Common myeloid progenitor, CD34-positive (primary cell): Measurements from ENCODE around the gene MAP3K14.

Experiments
- CTCF ChIA-PET: fragments of 350-600 bp; sonication (Branson Sonifier 250); formaldehyde crosslinking; loops from one replicate; lab custom pipeline; 2021; ENCODE audit warnings: antibody characterized with exemption; lab: Charles Lee
- POLR2A ChIA-PET: fragments of 350-600 bp; sonication (Branson Sonifier 250); formaldehyde crosslinking; loops from one replicate; lab custom pipeline; 2021; ENCODE audit warnings: antibody characterized with exemption; lab: Charles Lee
- DNase-seq, 3 donors: peaks; one replicate each; pipeline versions ENCODE4 v3.0.0 to v3.0.0-alpha.2; 2013
- H3K27ac ChIP-seq, 2 experiments: 1 replicate in 1 of 2; 2 replicates in 1 of 2; pipeline ENCODE4 v1.7.0; 2013; ENCODE audit warnings: inconsistent platforms in 2 of 2, low read length in 2 of 2, mild to moderate bottlenecking in 2 of 2, low read depth in 1 of 2, moderate library complexity in 1 of 2; ENCODE audit not compliant: severe bottlenecking in 2 of 2, insufficient read depth in 1 of 2, poor library complexity in 1 of 2
- H3K27me3 ChIP-seq, 5 experiments: replicated peaks in 2 of 5; 1 replicate in 3 of 5; 2 replicates in 2 of 5; pipeline versions ENCODE4 v1.6.1 to v1.7.0; 2013; ENCODE audit warnings: low read length in 4 of 5, mild to moderate bottlenecking in 2 of 5, moderate library complexity in 2 of 5, inconsistent platforms in 1 of 5; ENCODE audit not compliant: insufficient read depth in 5 of 5, control insufficient read depth in 4 of 5
- H3K36me3 ChIP-seq, 4 experiments: 1 replicate in 2 of 4; 2 replicates in 2 of 4; pipeline versions ENCODE4 v1.6.1 to v1.7.0; 2013; ENCODE audit warnings: low read length in 3 of 4, control low read depth in 1 of 4, mild to moderate bottlenecking in 1 of 4; ENCODE audit not compliant: control insufficient read depth in 4 of 4, insufficient read depth in 4 of 4
- H3K4me1 ChIP-seq, 4 experiments: 1 replicate in 3 of 4; 2 replicates in 1 of 4; pipeline versions ENCODE4 v1.6.1 to v1.7.1; 2013; ENCODE audit warnings: low read length in 3 of 4, mild to moderate bottlenecking in 3 of 4, control low read depth in 1 of 4, inconsistent platforms in 1 of 4, moderate library complexity in 1 of 4; ENCODE audit not compliant: control insufficient read depth in 4 of 4, insufficient read depth in 4 of 4; ENCODE audit errors: control extremely low read depth in 1 of 4
- H3K4me3 ChIP-seq, 7 experiments: 1 replicate in 4 of 7; 2 replicates in 3 of 7; pipeline versions ENCODE4 v1.5.1 to v1.7.0; 2013; ENCODE audit warnings: mild to moderate bottlenecking in 7 of 7, low read length in 6 of 7, moderate library complexity in 6 of 7, inconsistent platforms in 2 of 7, low read depth in 2 of 7, control low read depth in 1 of 7; ENCODE audit not compliant: insufficient read depth in 4 of 7, control insufficient read depth in 1 of 7; ENCODE audit errors: extremely low read depth in 1 of 7
- H3K9me3 ChIP-seq, 5 experiments: 1 replicate in 4 of 5; 2 replicates in 1 of 5; pipeline versions ENCODE4 v1.6.1 to v1.7.1; 2013; ENCODE audit warnings: low read length in 4 of 5, mild to moderate bottlenecking in 2 of 5, inconsistent platforms in 1 of 5, low read depth in 1 of 5, moderate library complexity in 1 of 5; ENCODE audit not compliant: control insufficient read depth in 4 of 5, insufficient read depth in 2 of 5; ENCODE audit errors: control extremely low read depth in 1 of 5
- WGBS: methylation state at CpG from one replicate; pipeline ENCODE4 v1.1.5; 2013; ENCODE audit not compliant: insufficient coverage; 5-methylcytosine and 5-hydroxymethylcytosine counted together

The MAP3K14 gene

GRCh38 chr17:45298546-45299285 lies 18.1 kb downstream of the MAP3K14 start:
- Histone ChIP-seq H3K27me3 (no peaks in the 10 kb centered on the region), H3K9me3 (no peaks in the 10 kb centered on the region), H3K4me3 (no peak overlapping the region), H3K4me1 (peaks cover 23 to 80% (median 56%) of the 10 kb centered on the region in 4 experiments), H3K36me3 (peaks cover 2 to 3% (median 3%) of the 10 kb centered on the region in 4 experiments), H3K27ac (no peak overlapping the region)
- WGBS, result 95% methylated on average over 7 of the region's 8 CpGs
- CTCF ChIA-PET, result interaction anchor here (0.6 to 2.6 kb wide), 5 partner anchors 13 to 86 kb away, joined by 3 to 12 read pairs (median 3); no protein-coding TSS in a partner anchor
- POLR2A ChIA-PET, result no interaction called here
- DNase-seq, result no peak

DNA sequence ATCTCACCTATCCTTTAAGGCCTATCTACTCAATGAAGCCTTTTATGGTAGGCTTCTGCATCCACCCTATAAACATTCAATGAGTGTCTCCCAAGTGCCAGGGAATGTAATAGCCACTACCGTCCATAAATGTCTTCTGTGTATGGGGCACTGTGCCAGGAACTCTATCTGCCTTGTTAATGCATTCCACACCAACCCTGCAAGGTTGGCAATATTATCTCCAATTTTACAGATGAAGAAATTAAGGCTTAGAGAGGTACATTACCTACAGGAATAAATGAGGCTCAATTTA lies 20.0 kb downstream of the MAP3K14 start:
- ChIA-PET CTCF (interaction anchor here (0.6 to 5.6 kb wide), 3 partner anchors 10 to 142 kb away, joined by 3 to 28 read pairs (median 18); no protein-coding TSS in a partner anchor), POLR2A (no interaction called here)

DNA sequence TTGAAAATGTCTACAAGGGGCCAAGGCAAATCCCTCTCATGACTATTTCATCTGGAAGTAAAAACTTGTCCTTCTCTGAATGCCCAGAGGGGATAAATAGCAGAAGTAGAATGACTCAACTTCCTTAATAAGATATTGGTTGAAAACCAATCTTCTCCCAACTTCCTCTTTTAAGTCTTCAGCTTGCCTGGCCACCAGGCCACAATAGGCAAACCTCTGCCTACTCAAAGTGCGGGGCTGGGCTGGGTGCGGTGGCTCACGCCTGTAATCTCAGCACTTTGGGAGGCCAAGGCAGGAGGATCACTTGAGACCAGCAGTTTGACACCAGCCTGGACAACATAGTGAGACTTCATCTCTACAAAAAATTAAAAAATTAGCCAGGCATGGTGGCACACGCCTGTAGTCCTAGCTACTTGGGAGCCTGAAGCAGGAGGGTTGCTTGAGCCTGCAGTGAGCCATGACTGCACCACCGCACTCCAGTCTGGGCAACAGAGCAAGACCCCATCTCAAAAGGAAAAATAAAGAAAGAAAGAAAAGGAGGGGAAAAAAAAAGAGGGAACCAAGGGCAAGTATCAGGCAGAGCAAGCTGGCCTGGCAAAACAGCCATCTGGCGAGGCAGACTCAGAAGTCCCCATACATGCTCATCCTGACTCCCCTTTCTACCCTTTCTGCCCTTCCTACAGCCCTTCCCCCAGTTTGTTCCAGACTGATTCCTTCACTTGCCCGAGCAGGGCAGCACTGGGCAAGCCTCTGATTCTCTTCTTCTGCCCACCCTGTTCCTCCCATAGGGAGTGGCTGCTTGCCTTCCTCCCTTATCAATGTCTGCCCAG lies 20.6 kb downstream of the MAP3K14 start:
- H3K4me3 ChIP-seq, result peak overlapping the region in 3 of 7 experiments; percentile 2 to 57 (median 35)
- H3K36me3 ChIP-seq, result peaks cover 2 to 10% (median 3%) of the 10 kb centered on the region in 4 experiments
- no peak overlapping the region for H3K27ac ChIP-seq
- H3K4me1 ChIP-seq, result peaks cover 16 to 91% (median 67%) of the 10 kb centered on the region in 4 experiments
- DNase-seq, result peak; percentile 86 to 97 (median 94)
- no peaks in the 10 kb centered on the region for H3K9me3 ChIP-seq
- POLR2A ChIA-PET, result interaction anchor here (1.2 kb wide), 1 partner anchor 15 kb away, joined by 5 read pairs; no protein-coding TSS in a partner anchor
- WGBS, result 69% methylated on average over 5 of the region's 7 CpGs
- CTCF ChIA-PET, result interaction anchor here (0.6 to 5.6 kb wide), 13 partner anchors 8 to 141 kb away, joined by 3 to 28 read pairs (median 4); no protein-coding TSS in a partner anchor
- no peaks in the 10 kb centered on the region for H3K27me3 ChIP-seq

More for the DNA sequence above, 20.0 kb downstream of the MAP3K14 start:
- Histone ChIP-seq H3K4me3 (no peak overlapping the region), H3K9me3 (no peaks in the 10 kb centered on the region), H3K27ac (no peak overlapping the region), H3K36me3 (peaks cover 2 to 9% (median 3%) of the 10 kb centered on the region in 4 experiments), H3K27me3 (no peaks in the 10 kb centered on the region), H3K4me1 (peaks cover 16 to 85% (median 61%) of the 10 kb centered on the region in 4 experiments)
- DNase-seq, result no peak
- 100% methylated on average over 1 of the region's 1 CpG for WGBS

- no peaks in the 10 kb centered on the region for H3K27me3 ChIP-seq
- H3K9me3 ChIP-seq, result no peaks in the 10 kb centered on the region
- H3K4me1 ChIP-seq, result peaks cover 17 to 89% (median 63%) of the 10 kb centered on the region in 4 experiments
- WGBS, result 88% methylated on average over 2 of the region's 3 CpGs
- no peak for DNase-seq
- H3K36me3 ChIP-seq, result peaks cover 2 to 27% (median 14%) of the 10 kb centered on the region in 4 experiments
- ChIA-PET POLR2A (no interaction called here), CTCF (interaction anchor here (1.2 to 5.6 kb wide), 13 partner anchors 10 to 98 kb away, joined by 3 to 28 read pairs (median 4); no protein-coding TSS in a partner anchor)
- no peak overlapping the region for H3K27ac ChIP-seq
- H3K4me3 ChIP-seq, result no peak overlapping the region
Observed at GRCh38 chr17:45294506-45294905, 22.3 kb downstream of the MAP3K14 start.

GRCh38 chr17:45293413-45294211 lies 23.2 kb downstream of the MAP3K14 start:
- H3K27me3 ChIP-seq, result no peaks in the 10 kb centered on the region
- H3K36me3 ChIP-seq, result peaks cover 9 to 35% (median 21%) of the 10 kb centered on the region in 4 experiments
- DNase-seq, result peak in 2 of 3 donors; percentile 42 to 59
- ChIA-PET POLR2A (no interaction called here), CTCF (interaction anchor here (0.9 to 5.6 kb wide), 13 partner anchors 9 to 94 kb away, joined by 3 to 28 read pairs (median 4); no protein-coding TSS in a partner anchor)
- H3K4me3 ChIP-seq, result no peak overlapping the region
- WGBS, result 74% methylated on average over 6 of the region's 10 CpGs
- peaks cover 17 to 82% (median 55%) of the 10 kb centered on the region in 4 experiments for H3K4me1 ChIP-seq
- no peaks in the 10 kb centered on the region for H3K9me3 ChIP-seq
- no peak overlapping the region for H3K27ac ChIP-seq

DNA sequence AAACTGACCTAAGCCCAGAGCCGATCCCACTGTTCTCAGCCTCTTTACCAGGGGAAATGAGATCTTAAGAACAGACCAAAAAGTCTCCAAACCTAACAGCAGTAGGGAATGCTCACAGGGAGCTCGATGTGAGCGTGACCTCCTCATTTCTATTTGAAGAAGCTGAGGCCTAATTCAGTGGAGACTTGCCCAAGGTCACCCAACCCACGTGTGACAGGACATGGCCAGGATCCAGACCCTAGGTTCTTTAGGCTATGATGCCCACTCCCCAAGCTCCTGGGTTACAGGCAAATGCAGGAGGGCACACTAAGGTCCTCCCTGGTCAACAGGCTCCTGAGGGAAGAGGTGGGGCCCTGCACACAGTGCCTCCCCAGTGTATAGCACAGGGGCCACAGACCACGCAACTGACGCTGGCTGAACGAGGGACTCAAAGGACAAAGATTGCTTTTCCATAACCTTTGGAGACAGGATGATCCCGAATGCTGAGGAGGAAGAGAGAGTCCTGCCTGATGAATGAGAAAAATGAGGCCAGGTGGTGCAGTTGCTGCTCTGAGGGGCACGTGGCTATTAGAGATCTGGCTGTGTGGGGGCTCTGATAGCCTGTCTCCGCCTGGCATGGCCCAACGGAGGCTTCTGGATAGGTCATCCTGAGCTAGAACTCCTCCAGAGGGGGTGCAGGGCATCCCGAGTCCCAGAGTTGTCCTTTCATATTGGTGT lies 24.0 kb downstream of the MAP3K14 start:
- DNase-seq, result no peak
- Histone ChIP-seq H3K4me1 (peaks cover 17 to 76% (median 54%) of the 10 kb centered on the region in 4 experiments), H3K27ac (no peak overlapping the region), H3K9me3 (no peaks in the 10 kb centered on the region), H3K27me3 (no peaks in the 10 kb centered on the region), H3K36me3 (peaks cover 11 to 37% (median 27%) of the 10 kb centered on the region in 4 experiments), H3K4me3 (no peak overlapping the region)
- POLR2A ChIA-PET, result no interaction called here
- WGBS, result 88% methylated on average over 10 of the region's 12 CpGs
- CTCF ChIA-PET, result interaction anchor here (0.9 to 5.6 kb wide), 11 partner anchors 8 to 95 kb away, joined by 3 to 28 read pairs (median 6); no protein-coding TSS in a partner anchor
